ENCODE results near the gene DTL. TPM values are rescaled to one million over a fixed set of nuclear protein-coding genes. Genes with fewer than 3 reads are reported as not detected.

The DTL gene
- total RNA-seq, 1 experiment from 2014 or later, result 41.0 TPM

GRCh38 chr1:212082765-212083406, 47.3 kb downstream of the DTL start:
- TF ChIP-seq ELF1 (IDR thresholded peaks at IDR 0.05; ENCODE audit: borderline replicate concordance, low read depth) (no peak), EZH2 (IDR thresholded peaks at IDR 0.05) (no peak), SIN3A (IDR thresholded peaks at IDR 0.05; ENCODE audit: low read depth) (no peak), FOSL1 (IDR thresholded peaks at IDR 0.05; ENCODE audit: low read depth) (no peak), EZH2phosphoT487 (IDR thresholded peaks at IDR 0.05; ENCODE audit: borderline replicate concordance) (no peak), CBX3 (IDR thresholded peaks at IDR 0.05; ENCODE audit: low read depth) (no peak), ZBTB33 (IDR thresholded peaks at IDR 0.05; ENCODE audit: extremely low read depth, insufficient replicate concordance, low read length) (no peak), SP1 (IDR thresholded peaks at IDR 0.05; ENCODE audit: low read depth) (no peak), ATF3 (IDR thresholded peaks at IDR 0.05) (no peak), CTCF (IDR thresholded peaks at IDR 0.05 in 2 of 3, conservative IDR thresholded peaks at IDR 0.05 in 1 of 3; ENCODE audit: borderline replicate concordance in 1 of 3, insufficient read depth in 1 of 3, low read depth in 2 of 3, low read length in 2 of 3) (no peak), SRF (IDR thresholded peaks at IDR 0.05; ENCODE audit: low read depth) (no peak)
- no peaks in the 10 kb centered on the region for H3K9me2 ChIP-seq (ENCODE audit: insufficient read depth)
- H3K9ac ChIP-seq (ENCODE audit: low read length), result no peak overlapping the region
- peaks cover 11 to 44% of the 10 kb centered on the region in 2 experiments; a peak in 3 of 4 replicates for H3K36me3 ChIP-seq (ENCODE audit: control insufficient read depth in 1 of 2, insufficient read depth in 2 of 2, low read length in 2 of 2)
- BruUV-seq (replicated peaks), result no TSS peak
- DNase-seq (ENCODE audit: low read depth, low spot score) (no peak), ATAC-seq (no peak)
- H3K4me1 ChIP-seq (ENCODE audit: control insufficient read depth in 1 of 2, insufficient read depth in 2 of 2, low read length in 2 of 2), result no peaks in the 10 kb centered on the region
- no peak overlapping the region for H3K4me3 ChIP-seq (replicated peaks in 1 of 2; ENCODE audit: low read depth in 1 of 2, low read length in 2 of 2)
- H3K27me3 ChIP-seq (ENCODE audit: insufficient read depth, low read length), result no peaks in the 10 kb centered on the region
- H3K9me3 ChIP-seq (ENCODE audit: control insufficient read depth in 1 of 2, insufficient read depth in 1 of 2, low read depth in 1 of 2, low read length in 2 of 2), result no peaks in the 10 kb centered on the region
- no peak overlapping the region for H3K4me2 ChIP-seq (ENCODE audit: low read length)
- ChIA-PET POLR2A (no interaction called here), CTCF (no interaction called here), RAD21 (ENCODE audit: low non-redundant PET in 1 of 2, low total read pairs in 2 of 2, uncharacterized antibody in 2 of 2, unreplicated experiment in 2 of 2) (no interaction called here)
- no peak overlapping the region for H3K27ac ChIP-seq (ENCODE audit: low read depth, low read length)
- H3K79me2 ChIP-seq (ENCODE audit: insufficient read depth, low read length), result peaks cover 5% of the 10 kb centered on the region; the same call in 1 of the 2 replicates
- no peak overlapping the region for H2AFZ ChIP-seq (ENCODE audit: low read depth, low read length, poor library complexity, severe bottlenecking)
- H4K20me1 ChIP-seq (ENCODE audit: insufficient read depth), result peaks cover 4% of the 10 kb centered on the region; the same call in 1 of the 2 replicates
- intact Hi-C loops (cut with micrococcal nuclease), result no loop called here

Data from HCT116 (cell line).